ENCODE measurements around the gene CALHM1. TPM values are rescaled to one million over a fixed set of nuclear protein-coding genes. Genes with fewer than 3 reads are reported as not detected.

The CALHM1 gene
- total and polyA plus RNA-seq, 2 of the 13 experiments (the other 11 are each of a cell fraction or from before 2014, with no cell fraction given), result 0.04 TPM; not detected in 1

GRCh38 chr10:103504181-103504783 lies 45.6 kb upstream of the CALHM1 start (continued):
- TF ChIP-seq TGIF2 (CRISPR knock-in tag; IDR thresholded peaks at IDR 0.05) (0 out of 2 replicates have a peak, but pooled peaks have one; percentile 37), ZNF670 (CRISPR knock-in tag; IDR thresholded peaks at IDR 0.05; ENCODE audit: borderline replicate concordance) (no peak), KAT2B (IDR thresholded peaks at IDR 0.05; ENCODE audit: borderline replicate concordance, low read depth, low read length) (no peak), RFX3 (CRISPR knock-in tag; IDR thresholded peaks at IDR 0.05) (no peak), ZNF530 (CRISPR knock-in tag; IDR thresholded peaks at IDR 0.05; ENCODE audit: low read depth) (no peak), KLF6 (CRISPR knock-in tag; IDR thresholded peaks at IDR 0.05) (0 out of 2 replicates have a peak, but pooled peaks have one; percentile 26), ZNF883 (CRISPR knock-in tag; IDR thresholded peaks at IDR 0.05; ENCODE audit: not compliant biosample characterization) (no peak), ZZZ3 (CRISPR knock-in tag; IDR thresholded peaks at IDR 0.05; ENCODE audit: borderline replicate concordance) (no peak), ZNF850 (CRISPR knock-in tag; conservative IDR thresholded peaks at IDR 0.05) (no peak), SIN3A (IDR thresholded peaks at IDR 0.05; ENCODE audit: borderline replicate concordance, low read depth, low read length) (0 out of 2 replicates have a peak, but pooled peaks have one; percentile 36), SMAD3 (CRISPR knock-in tag; IDR thresholded peaks at IDR 0.05) (peak; percentile 62; the same call in 1 of the 2 replicates), NFE2L2 (IDR thresholded peaks at IDR 0.05; ENCODE audit: low read length) (no peak), NR2F2 (IDR thresholded peaks at IDR 0.05; ENCODE audit: borderline replicate concordance, low read depth) (0 out of 2 replicates have a peak, but pooled peaks have one; percentile 22), ZBTB8A (CRISPR knock-in tag; IDR thresholded peaks at IDR 0.05; ENCODE audit: borderline replicate concordance, low read depth) (no peak), ZSCAN29 (CRISPR knock-in tag; conservative IDR thresholded peaks at IDR 0.05) (no peak), SRY (CRISPR knock-in tag; IDR thresholded peaks at IDR 0.05) (no peak), ZKSCAN5 (CRISPR knock-in tag; IDR thresholded peaks at IDR 0.05) (no peak), SMAD9 (CRISPR knock-in tag; IDR thresholded peaks at IDR 0.05) (no peak), ZBTB20 (CRISPR knock-in tag; IDR thresholded peaks at IDR 0.05; ENCODE audit: borderline replicate concordance, low read depth) (no peak), U2AF1 (optimal IDR thresholded peaks at IDR 0.05; ENCODE audit: low read depth, low read length) (no peak), ZSCAN22 (CRISPR knock-in tag; IDR thresholded peaks at IDR 0.05) (no peak), CEBPG (CRISPR knock-in tag; IDR thresholded peaks at IDR 0.05) (peak; percentile 20; the same call in 1 of the 2 replicates), ZNF7 (CRISPR knock-in tag; IDR thresholded peaks at IDR 0.05) (peak; percentile 13; the same call in 1 of the 2 replicates), IRF1 (CRISPR knock-in tag; IDR thresholded peaks at IDR 0.05; ENCODE audit: low read depth) (no peak), CTCF (CRISPR knock-in tag; IDR thresholded peaks at IDR 0.05) (no peak), RORA (CRISPR knock-in tag; IDR thresholded peaks at IDR 0.05) (no peak), ZSCAN31 (CRISPR knock-in tag; IDR thresholded peaks at IDR 0.05; ENCODE audit: low read depth) (no peak), ZSCAN30 (CRISPR knock-in tag; IDR thresholded peaks at IDR 0.05) (no peak), EP300 (IDR thresholded peaks at IDR 0.05; ENCODE audit: low read depth in 2 of 2, low read length in 2 of 2) (peak in 1 of 2 experiments; percentile 60; a peak in 2 of 4 replicates), EP300 (CRISPR knock-in tag; IDR thresholded peaks at IDR 0.05; ENCODE audit: borderline replicate concordance) (peak; percentile 72), HOXA7 (CRISPR knock-in tag; IDR thresholded peaks at IDR 0.05) (no peak), ZNF879 (CRISPR knock-in tag; IDR thresholded peaks at IDR 0.05) (no peak)

All from HepG2 (cell line).